Hippocampal formation (tissue), 2 donors: ENCODE measurements around the gene C1orf105.
"Not testable (repeated sequence)": the region's sequence is repeated elsewhere in the genome, so short reads cannot be mapped to it uniquely, and the experiment has no call there.

Experiments
- DNase-seq, 2 donors: peaks; one replicate each; lab custom pipeline; 2025; lab: John Stamatoyannopoulos, UW

C1orf105 gene

GRCh38 chr1:172487550-172487949 is 67.1 kb downstream of the C1orf105 start:
- no peak for DNase-seq

DNA sequence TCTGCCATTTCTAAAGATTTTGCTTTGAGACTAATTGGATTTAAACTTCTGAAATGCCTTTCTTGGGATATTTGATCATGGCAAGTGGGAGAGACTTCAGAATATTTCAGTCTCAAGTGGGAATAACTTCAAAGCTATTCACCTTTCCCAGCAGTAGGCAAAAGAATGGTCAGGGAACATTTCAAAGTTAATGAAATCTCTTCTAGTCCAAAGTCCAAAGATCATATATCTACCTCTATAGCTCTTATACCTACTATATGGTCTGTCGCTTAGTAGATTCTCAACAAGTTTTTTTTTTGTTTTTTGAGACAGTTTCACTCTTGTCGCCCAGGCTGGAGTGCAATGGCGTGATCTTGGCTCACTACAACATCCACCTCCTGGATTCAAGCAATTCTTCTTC is 67.9 kb downstream of the C1orf105 start:
- no peak for DNase-seq

- DNase-seq: no peak
Observed at GRCh38 chr1:172489847-172490246, 69.4 kb downstream of the C1orf105 start.

- DNase-seq: no peak
Observed at GRCh38 chr1:172492421-172492820, 71.9 kb downstream of the C1orf105 start.

- DNase-seq: no peak
Observed at GRCh38 chr1:172494166-172494565, 73.7 kb downstream of the C1orf105 start.

GRCh38 chr1:172496127-172496526 is 75.6 kb downstream of the C1orf105 start:
- DNase-seq: not testable (repeated sequence)

GRCh38 chr1:172496678-172497077 is 76.2 kb downstream of the C1orf105 start:
- DNase-seq: no peak

- no peak for DNase-seq
Observed at GRCh38 chr1:172497230-172497629, 76.7 kb downstream of the C1orf105 start.

- no peak for DNase-seq
Observed at GRCh38 chr1:172498857-172499256, 78.4 kb downstream of the C1orf105 start.

DNA sequence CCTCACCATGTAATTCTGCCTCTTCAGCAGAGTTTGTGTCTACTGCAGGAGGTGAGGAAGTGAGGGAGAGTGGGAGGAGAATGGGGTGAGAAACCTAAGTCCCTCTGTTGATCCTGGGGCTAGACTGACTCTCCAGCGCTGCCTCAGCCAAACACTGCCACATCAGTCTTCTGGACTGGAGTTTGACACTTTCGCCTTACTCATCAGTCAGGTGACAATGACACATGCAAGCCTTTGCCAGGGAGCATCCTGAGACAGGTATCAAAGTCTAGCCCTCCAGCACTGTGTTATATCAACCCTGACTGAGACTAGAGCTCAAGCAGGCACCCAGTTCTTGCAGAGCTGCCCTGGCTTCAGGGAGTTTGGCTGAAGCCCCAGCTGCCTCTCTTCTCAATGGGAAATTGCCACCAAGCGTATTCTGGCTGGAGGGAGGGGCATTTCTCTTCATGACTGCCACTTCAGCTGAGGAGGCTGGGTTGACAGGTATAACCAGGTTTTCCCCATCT is 79.2 kb downstream of the C1orf105 start:
- DNase-seq: no peak

- DNase-seq: no peak
Observed at GRCh38 chr1:172500207-172500606, 79.7 kb downstream of the C1orf105 start.

GRCh38 chr1:172507741-172508140 is 87.3 kb downstream of the C1orf105 start:
- DNase-seq: no peak

GRCh38 chr1:172510479-172510878 is 90.0 kb downstream of the C1orf105 start:
- DNase-seq: no peak

GRCh38 chr1:172512591-172512990 is 92.1 kb downstream of the C1orf105 start:
- DNase-seq: no peak

DNA sequence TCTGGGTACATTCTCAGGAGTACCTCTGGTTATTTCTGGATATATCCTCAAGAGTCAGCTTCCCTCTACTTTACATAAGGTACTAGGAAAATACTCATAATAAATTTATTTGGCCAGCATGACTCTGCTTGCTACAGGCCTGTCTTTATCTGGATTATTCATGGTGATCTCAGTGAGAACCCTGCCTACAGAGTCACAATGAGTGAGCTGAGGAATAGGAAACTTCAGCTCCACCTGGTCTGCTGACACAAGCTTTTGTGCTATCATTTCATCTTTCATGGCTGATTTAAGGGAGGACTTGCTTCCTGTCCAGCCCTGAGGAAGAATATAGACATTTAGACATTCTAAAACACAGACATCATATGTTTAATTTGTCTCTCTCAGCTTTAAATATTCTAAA is 93.0 kb downstream of the C1orf105 start:
- DNase-seq: no peak

GRCh38 chr1:172514108-172514507 is 93.6 kb downstream of the C1orf105 start:
- no peak for DNase-seq

DNA sequence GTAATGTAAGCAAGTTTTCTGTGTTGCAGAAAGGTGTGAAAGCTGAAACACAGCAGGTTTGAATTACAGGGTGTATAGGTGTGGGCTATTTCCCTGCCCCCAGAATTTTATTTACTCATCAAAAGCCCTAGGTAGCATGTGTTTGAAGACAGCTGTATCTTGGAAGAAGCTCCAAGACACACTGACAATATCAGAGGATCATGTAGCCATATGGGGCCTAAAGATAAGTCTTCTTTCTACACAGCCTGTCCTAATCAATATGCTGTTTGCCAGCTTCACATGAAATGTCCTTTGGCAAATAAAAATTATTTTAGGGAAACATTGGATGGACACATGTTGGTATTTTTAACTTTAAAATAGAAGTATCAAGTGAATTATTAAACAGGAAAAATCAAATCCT is 95.0 kb downstream of the C1orf105 start:
- no peak for DNase-seq

DNA sequence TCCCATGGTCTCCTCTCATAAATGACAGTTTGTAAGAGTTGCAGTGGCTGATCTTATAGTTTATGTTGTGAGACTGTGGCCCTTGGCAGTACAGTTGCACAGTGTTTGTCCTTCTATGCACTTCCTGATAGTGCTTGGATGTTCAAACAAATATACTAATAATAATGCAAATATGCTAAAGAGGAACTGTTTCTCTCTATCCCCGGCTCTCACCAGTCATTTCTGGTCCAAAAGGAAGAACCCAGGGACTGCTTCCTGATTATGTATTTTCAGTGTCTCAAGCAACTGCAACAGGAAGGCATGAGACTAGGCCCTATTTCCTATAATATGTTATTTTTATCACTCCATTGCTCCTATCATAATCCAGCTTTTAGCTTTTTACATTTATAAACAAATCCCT is 95.4 kb downstream of the C1orf105 start:
- DNase-seq: no peak

GRCh38 chr1:172517081-172517480 is 96.6 kb downstream of the C1orf105 start:
- DNase-seq: no peak

- no peak for DNase-seq
Observed at GRCh38 chr1:172517545-172517944, 97.1 kb downstream of the C1orf105 start.
